Neural cell (in vitro differentiated cells): ENCODE data around the gene ITPKB.

Experiments
- EP300 ChIP-seq: fragments of 450-650 bp; conservative IDR thresholded peaks from 2 replicates; pipeline ENCODE4 v1.6.1; 2014; ENCODE audit warnings: antibody characterized with exemption, mild to moderate bottlenecking, moderate library complexity; ENCODE audit not compliant: poor library complexity, severe bottlenecking
- POLR2AphosphoS5 ChIP-seq: IDR thresholded peaks from 2 replicates; pipeline ENCODE4 v1.6.1; 2012
- TAF1 ChIP-seq: IDR thresholded peaks from 2 replicates; pipeline ENCODE4 v1.6.1; 2012; ENCODE audit warnings: low read depth

- TF ChIP-seq TAF1: no peak
- no peak for TF ChIP-seq EP300
- TF ChIP-seq POLR2AphosphoS5: no peak
Observed at GRCh38 chr1:226634166-226634588, 104.9 kb downstream of the ITPKB start.
